Endodermal cell (in vitro differentiated cells): ENCODE results near the gene USH1C. TPM values are rescaled to one million over a fixed set of nuclear protein-coding genes. Genes with fewer than 3 reads are reported as not detected.
A peak's percentile ranks its signal among the peaks of the same experiment; 100 is the strongest.

ENCODE experiments used
- DNase-seq: peaks from one replicate; pipeline ENCODE4 v3.0.0-alpha.2; 2017
- H3K27ac ChIP-seq: 2 replicates; pipeline ENCODE4 v1.5.1; 2013; ENCODE audit warnings: mild to moderate bottlenecking, low read depth, low read length, moderate library complexity
- H3K27me3 ChIP-seq: 2 replicates; pipeline ENCODE4 v1.6.1; 2013; ENCODE audit warnings: mild to moderate bottlenecking, low read length, moderate library complexity; ENCODE audit not compliant: insufficient read depth, control insufficient read depth, poor library complexity, severe bottlenecking
- H3K36me3 ChIP-seq: 2 replicates; pipeline ENCODE4 v1.7.0; 2013; ENCODE audit warnings: mild to moderate bottlenecking, low read length, moderate library complexity; ENCODE audit not compliant: control insufficient read depth, insufficient read depth
- H3K4me1 ChIP-seq: one replicate; pipeline ENCODE4 v1.7.0; 2013; ENCODE audit warnings: low read length; ENCODE audit not compliant: control insufficient read depth, insufficient read depth
- H3K4me3 ChIP-seq: 2 replicates; pipeline ENCODE4 v1.5.1; 2013; ENCODE audit warnings: mild to moderate bottlenecking, low read length, moderate library complexity
- H3K9ac ChIP-seq: 2 replicates; pipeline ENCODE4 v1.6.1; 2013; ENCODE audit warnings: mild to moderate bottlenecking, low read length, moderate library complexity; ENCODE audit not compliant: poor library complexity, severe bottlenecking; ENCODE audit errors: extremely low read depth
- H3K9me3 ChIP-seq: 2 replicates; pipeline ENCODE4 v1.6.1; 2013; ENCODE audit warnings: mild to moderate bottlenecking, low read length, moderate library complexity; ENCODE audit not compliant: control insufficient read depth
- H3K27ac Mint-ChIP-seq: 2 replicates; pipeline ENCODE4 v1.8.0; 2020; ENCODE audit warnings: mixed read lengths
- H3K27me3 Mint-ChIP-seq: 2 replicates; pipeline ENCODE4 v1.8.0; 2021; ENCODE audit warnings: mild to moderate bottlenecking, mixed read lengths; ENCODE audit not compliant: insufficient read depth
- H3K36me3 Mint-ChIP-seq: 2 replicates; pipeline ENCODE4 v1.8.0; 2020; ENCODE audit warnings: low read depth, mixed read lengths
- H3K4me1 Mint-ChIP-seq: 2 replicates; pipeline ENCODE4 v1.8.0; 2020; ENCODE audit warnings: mixed read lengths
- H3K4me3 Mint-ChIP-seq: 2 replicates; pipeline ENCODE4 v1.8.0; 2020; ENCODE audit warnings: mild to moderate bottlenecking, moderate library complexity, mixed read lengths
- H3K9me3 Mint-ChIP-seq: 2 replicates; pipeline ENCODE4 v1.8.0; 2020; ENCODE audit warnings: mild to moderate bottlenecking, mixed read lengths
- WGBS, 2 experiments: methylation state at CpG; one replicate each; pipeline versions ENCODE4 v1.1.5 to v1.1.7; 2013; ENCODE audit warnings: missing lambda C conversion rate in 2 of 2, mixed read lengths in 1 of 2; ENCODE audit not compliant: insufficient coverage in 1 of 2, insufficient read length in 1 of 2; 5-methylcytosine and 5-hydroxymethylcytosine counted together
- total RNA-seq, 2 donors: library from RNA; stranded (reverse); fragmentation: NEBNext Ultra II Directional in 1 of 2; extraction: Animal tissue kit (Norgen Biotek cat#: 25700) in 1 of 2; gene quantifications; 2 replicates in 1 of 2; 3 replicates in 1 of 2; pipeline ENCODE4 v1.2.1, GENCODE V29; 2021
- TF ChIP-seq, protein P1 (sequence below): fragments of 200-600 bp; sonication (generic); conservative IDR thresholded peaks from 2 replicates; pipeline ENCODE4 v1.5.0; 2021; ENCODE audit warnings: antibody characterized with exemption, mild to moderate bottlenecking

USH1C gene
- total RNA-seq, 2 donors from 2014 or later, result 1.5 to 2.8 TPM

DNA sequence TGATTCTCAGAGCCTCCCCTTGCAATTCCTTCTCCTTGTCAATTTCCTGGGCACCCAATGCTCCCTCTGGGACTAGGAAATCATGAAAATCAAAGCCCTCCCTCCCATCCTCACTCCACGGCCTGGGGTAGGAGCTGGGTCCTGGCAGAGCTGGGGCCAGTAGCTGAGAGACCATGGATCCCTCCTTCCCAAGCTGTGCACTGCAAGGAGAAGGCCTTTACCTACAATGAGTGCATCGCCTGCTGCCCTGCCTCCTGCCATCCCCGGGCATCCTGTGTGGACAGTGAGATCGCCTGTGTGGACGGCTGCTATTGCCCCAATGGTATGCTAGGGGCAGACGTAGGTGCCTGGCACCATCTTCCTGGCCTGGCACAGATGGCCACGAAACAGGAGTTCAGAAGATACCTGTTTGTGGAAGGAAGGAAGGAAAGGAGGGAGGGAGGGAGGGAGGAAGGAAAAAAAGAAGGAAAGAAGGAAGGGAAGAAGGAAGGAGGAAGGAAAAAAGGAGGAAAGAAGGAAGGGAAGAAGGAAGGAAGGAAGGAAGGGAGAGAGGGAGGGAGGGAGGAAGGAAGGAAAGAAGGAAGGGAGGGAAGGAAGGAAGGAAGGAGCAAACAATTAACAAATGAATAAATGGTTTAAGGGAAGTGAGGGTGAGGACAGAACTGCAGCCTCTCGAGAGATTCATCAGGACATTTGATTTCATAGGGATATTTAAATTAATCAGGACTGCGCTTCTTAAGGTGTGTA is 15.3 kb upstream of the USH1C start:
- Mint-ChIP-seq H3K4me3 (no peak overlapping the region), H3K27me3 (peaks cover 69% of the 10 kb centered on the region), H3K4me1 (peaks cover 17% of the 10 kb centered on the region), H3K27ac (no peak overlapping the region), H3K36me3 (no peaks in the 10 kb centered on the region), H3K9me3 (no peaks in the 10 kb centered on the region)
- Histone ChIP-seq H3K27me3 (peaks cover 68% of the 10 kb centered on the region), H3K9ac (no peak overlapping the region), H3K4me1 (peaks cover 3% of the 10 kb centered on the region), H3K9me3 (no peaks in the 10 kb centered on the region), H3K27ac (no peak overlapping the region), H3K36me3 (no peaks in the 10 kb centered on the region), H3K4me3 (no peak overlapping the region)
- TF ChIP-seq, protein P1, sequence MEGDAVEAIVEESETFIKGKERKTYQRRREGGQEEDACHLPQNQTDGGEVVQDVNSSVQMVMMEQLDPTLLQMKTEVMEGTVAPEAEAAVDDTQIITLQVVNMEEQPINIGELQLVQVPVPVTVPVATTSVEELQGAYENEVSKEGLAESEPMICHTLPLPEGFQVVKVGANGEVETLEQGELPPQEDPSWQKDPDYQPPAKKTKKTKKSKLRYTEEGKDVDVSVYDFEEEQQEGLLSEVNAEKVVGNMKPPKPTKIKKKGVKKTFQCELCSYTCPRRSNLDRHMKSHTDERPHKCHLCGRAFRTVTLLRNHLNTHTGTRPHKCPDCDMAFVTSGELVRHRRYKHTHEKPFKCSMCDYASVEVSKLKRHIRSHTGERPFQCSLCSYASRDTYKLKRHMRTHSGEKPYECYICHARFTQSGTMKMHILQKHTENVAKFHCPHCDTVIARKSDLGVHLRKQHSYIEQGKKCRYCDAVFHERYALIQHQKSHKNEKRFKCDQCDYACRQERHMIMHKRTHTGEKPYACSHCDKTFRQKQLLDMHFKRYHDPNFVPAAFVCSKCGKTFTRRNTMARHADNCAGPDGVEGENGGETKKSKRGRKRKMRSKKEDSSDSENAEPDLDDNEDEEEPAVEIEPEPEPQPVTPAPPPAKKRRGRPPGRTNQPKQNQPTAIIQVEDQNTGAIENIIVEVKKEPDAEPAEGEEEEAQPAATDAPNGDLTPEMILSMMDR, result no peak
- DNase-seq, result no peak
- 93% methylated on average over 2 to 9 of the region's 9 CpGs for WGBS, 2 experiments

- Histone ChIP-seq H3K4me1 (peaks cover 3% of the 10 kb centered on the region), H3K4me3 (no peak overlapping the region), H3K9me3 (no peaks in the 10 kb centered on the region), H3K36me3 (no peaks in the 10 kb centered on the region), H3K27ac (no peak overlapping the region), H3K9ac (no peak overlapping the region), H3K27me3 (peaks cover 72% of the 10 kb centered on the region)
- Mint-ChIP-seq H3K4me1 (peaks cover 17% of the 10 kb centered on the region), H3K4me3 (no peak overlapping the region), H3K27ac (no peak overlapping the region), H3K36me3 (no peaks in the 10 kb centered on the region), H3K9me3 (no peaks in the 10 kb centered on the region), H3K27me3 (peaks cover 70% of the 10 kb centered on the region)
- TF ChIP-seq, protein P1, result no peak
- DNase-seq, result peak; percentile 29
- 91 to 95% methylated on average over 4 to 9 of the region's 9 CpGs for WGBS, 2 experiments
Measured at GRCh38 chr11:17558916-17559315, 14.7 kb upstream of the USH1C start.

- Histone ChIP-seq H3K9me3 (no peaks in the 10 kb centered on the region), H3K27ac (no peak overlapping the region), H3K4me3 (no peak overlapping the region), H3K4me1 (peaks cover 2% of the 10 kb centered on the region), H3K27me3 (peaks cover 79% of the 10 kb centered on the region), H3K9ac (no peak overlapping the region), H3K36me3 (no peaks in the 10 kb centered on the region)
- Mint-ChIP-seq H3K4me1 (peaks cover 15% of the 10 kb centered on the region), H3K4me3 (no peak overlapping the region), H3K36me3 (no peaks in the 10 kb centered on the region), H3K9me3 (no peaks in the 10 kb centered on the region), H3K27ac (no peak overlapping the region), H3K27me3 (peaks cover 77% of the 10 kb centered on the region)
- WGBS, 2 experiments, result 90 to 96% methylated on average over 14 to 15 of the region's 15 CpGs
- TF ChIP-seq, protein P1, result no peak
- DNase-seq, result no peak
Measured at GRCh38 chr11:17558025-17558780, 14.0 kb upstream of the USH1C start.
